Calu3 (cell line): ENCODE results near the gene ST8SIA1. TPM values are rescaled to one million over a fixed set of nuclear protein-coding genes. Genes with fewer than 3 reads are reported as not detected.

Source experiments
- BruUV-seq: library from RNA; stranded (reverse); fragments of 400-500 nt; replicated peaks from 2 replicates; lab custom pipeline; 2021; lab: Mats Ljungman, UMichigan
- CTCF ChIA-PET: fragments of 300-600 bp; sonication (Branson Sonifier 250); formaldehyde crosslinking; loops from one replicate; lab custom pipeline; 2022; ENCODE audit warnings: antibody characterized with exemption; lab: Charles Lee
- DNase-seq: peaks from one replicate; pipeline ENCODE4 v3.0.0; 2022
- H3K27ac Mint-ChIP-seq: one replicate; pipeline ENCODE4 v1.8.0; 2022; ENCODE audit warnings: mixed read lengths; ENCODE audit not compliant: unreplicated experiment
- H3K27me3 Mint-ChIP-seq: one replicate; pipeline ENCODE4 v1.8.0; 2022; ENCODE audit warnings: mixed read lengths; ENCODE audit not compliant: unreplicated experiment
- H3K36me3 Mint-ChIP-seq: one replicate; pipeline ENCODE4 v1.8.0; 2022; ENCODE audit warnings: mild to moderate bottlenecking, moderate library complexity, mixed read lengths; ENCODE audit not compliant: insufficient read depth, unreplicated experiment
- H3K4me1 Mint-ChIP-seq: one replicate; pipeline ENCODE4 v1.8.0; 2022; ENCODE audit warnings: mild to moderate bottlenecking, low read depth, mixed read lengths; ENCODE audit not compliant: unreplicated experiment
- H3K4me3 Mint-ChIP-seq: one replicate; pipeline ENCODE4 v1.8.0; 2022; ENCODE audit warnings: mild to moderate bottlenecking, low read depth, moderate library complexity, mixed read lengths; ENCODE audit not compliant: unreplicated experiment
- H3K9me3 Mint-ChIP-seq: one replicate; pipeline ENCODE4 v1.8.0; 2022; ENCODE audit warnings: low read depth, mixed read lengths; ENCODE audit not compliant: unreplicated experiment
- CTCF ChIP-seq: fragments of 200-600 bp; IDR thresholded peaks from one replicate; pipeline ENCODE4 v1.8.0; 2022; ENCODE audit warnings: antibody characterized with exemption; ENCODE audit not compliant: unreplicated experiment
- intact Hi-C: fragments of 100-400 bp; cut with micrococcal nuclease; formaldehyde crosslinking; loops from one replicate; pipeline ENCODE4 v1.10.0; 2022; ENCODE audit not compliant: unreplicated experiment
- total RNA-seq: library from RNA; stranded (reverse); gene quantifications from 2 replicates; pipeline ENCODE4 v1.2.3, GENCODE V29; 2022

The ST8SIA1 gene
- total RNA-seq, 1 experiment from 2014 or later, result not detected

- Mint-ChIP-seq H3K4me1 (no peaks in the 10 kb centered on the region), H3K27me3 (no peaks in the 10 kb centered on the region), H3K4me3 (no peak overlapping the region), H3K36me3 (no peaks in the 10 kb centered on the region), H3K9me3 (no peaks in the 10 kb centered on the region), H3K27ac (no peak overlapping the region)
- CTCF ChIA-PET, result no interaction called here
- intact Hi-C loops, result no loop called here
- no peak for TF ChIP-seq CTCF
- no TSS peak for BruUV-seq
- no peak for DNase-seq
Observed at GRCh38 chr12:22374508-22374907, 40.0 kb upstream of the ST8SIA1 start.

GRCh38 chr12:22372277-22372837 lies 37.9 kb upstream of the ST8SIA1 start:
- intact Hi-C loops, result no loop called here
- CTCF ChIA-PET, result no interaction called here
- BruUV-seq, result no TSS peak
- Mint-ChIP-seq H3K4me3 (no peak overlapping the region), H3K36me3 (no peaks in the 10 kb centered on the region), H3K4me1 (no peaks in the 10 kb centered on the region), H3K27ac (no peak overlapping the region), H3K27me3 (peaks cover 21% of the 10 kb centered on the region), H3K9me3 (peaks cover 8% of the 10 kb centered on the region)
- no peak for TF ChIP-seq CTCF
- no peak for DNase-seq

GRCh38 chr12:22366181-22366580 lies 31.7 kb upstream of the ST8SIA1 start:
- no peak for TF ChIP-seq CTCF
- Mint-ChIP-seq H3K4me1 (no peaks in the 10 kb centered on the region), H3K27ac (no peak overlapping the region), H3K4me3 (no peak overlapping the region), H3K27me3 (peaks cover 21% of the 10 kb centered on the region), H3K9me3 (peaks cover 8% of the 10 kb centered on the region), H3K36me3 (no peaks in the 10 kb centered on the region)
- no TSS peak for BruUV-seq
- intact Hi-C loops, result no loop called here
- no peak for DNase-seq
- CTCF ChIA-PET, result no interaction called here

- no peak for DNase-seq
- H3K9me3 Mint-ChIP-seq, result no peaks in the 10 kb centered on the region
- H3K4me1 Mint-ChIP-seq, result no peaks in the 10 kb centered on the region
- H3K27ac Mint-ChIP-seq, result no peak overlapping the region
- BruUV-seq, result no TSS peak
- no peaks in the 10 kb centered on the region for H3K36me3 Mint-ChIP-seq
- H3K27me3 Mint-ChIP-seq, result no peaks in the 10 kb centered on the region
- no peak overlapping the region for H3K4me3 Mint-ChIP-seq
- no peak for TF ChIP-seq CTCF
- intact Hi-C loops, result no loop called here
- CTCF ChIA-PET, result no interaction called here
Observed at GRCh38 chr12:22361785-22362184, 27.3 kb upstream of the ST8SIA1 start.
